IMR-90 (cell line): ENCODE measurements around the gene EFCAB10. TPM values are rescaled to one million over a fixed set of nuclear protein-coding genes. Genes with fewer than 3 reads are reported as not detected.

Source experiments
- ATAC-seq: fragments of 200-7000 bp; cut with Tn5 transposase; 2 replicates; pipeline ENCODE4 v1.9.1; 2020; ENCODE audit warnings: low read depth, mild to moderate bottlenecking, moderate library complexity
- BruUV-seq: library from RNA; stranded (reverse); fragments of 400-500 nt; replicated peaks from 2 replicates; lab custom pipeline; 2021; lab: Mats Ljungman, UMichigan
- CTCF ChIA-PET: fragments of 300-600 bp; formaldehyde crosslinking; extraction: SDS; loops from one replicate; lab custom pipeline; 2021; ENCODE audit warnings: antibody characterized with exemption; lab: Yijun Ruan, JAX
- POLR2A ChIA-PET: fragments of 300-600 bp; sonication (Branson Sonifier 250); formaldehyde crosslinking; loops from one replicate; lab custom pipeline; 2022; ENCODE audit warnings: antibody characterized with exemption; ENCODE audit not compliant: unreplicated experiment; lab: Charles Lee
- DNase-seq: peaks from one replicate; pipeline ENCODE4 v3.0.0; 2013
- H2AFZ ChIP-seq: replicated peaks from 2 replicates; pipeline ENCODE3; 2013; ENCODE audit warnings: low read length, mild to moderate bottlenecking; ENCODE audit not compliant: poor library complexity
- H2AK5ac ChIP-seq: 2 replicates; pipeline ENCODE4 v1.6.1; 2013; ENCODE audit warnings: low read depth, low read length, inconsistent platforms
- H2AK9ac ChIP-seq: replicated peaks from 2 replicates; pipeline ENCODE3; 2013; ENCODE audit warnings: mild to moderate bottlenecking, low read depth, low read length, moderate library complexity; ENCODE audit not compliant: poor library complexity
- H2BK120ac ChIP-seq: 2 replicates; pipeline ENCODE4 v1.6.1; 2013; ENCODE audit warnings: low read depth, low read length, inconsistent platforms
- H2BK15ac ChIP-seq: 3 replicates; pipeline ENCODE4 v1.6.1; 2013; ENCODE audit warnings: low read depth, low read length, inconsistent platforms
- H2BK20ac ChIP-seq: 2 replicates; pipeline ENCODE4 v1.6.1; 2013; ENCODE audit warnings: low read depth, mild to moderate bottlenecking, inconsistent platforms, low read length, moderate library complexity
- H2BK5ac ChIP-seq: 2 replicates; pipeline ENCODE4 v1.6.1; 2013; ENCODE audit warnings: mild to moderate bottlenecking, low read depth, low read length, inconsistent platforms; ENCODE audit not compliant: poor library complexity, severe bottlenecking
- H3K14ac ChIP-seq: replicated peaks from 2 replicates; pipeline ENCODE4 v1.6.1; 2013; ENCODE audit warnings: low read depth, low read length, inconsistent platforms
- H3K18ac ChIP-seq: 2 replicates; pipeline ENCODE4 v1.6.1; 2013; ENCODE audit warnings: low read depth, low read length, control low read depth
- H3K23ac ChIP-seq: 2 replicates; pipeline ENCODE4 v1.6.1; 2013; ENCODE audit warnings: low read depth, low read length, inconsistent platforms
- H3K27ac ChIP-seq: 2 replicates; pipeline ENCODE4 v1.5.1; 2013; ENCODE audit warnings: mild to moderate bottlenecking, control low read depth, low read length; ENCODE audit not compliant: insufficient read depth
- H3K27me3 ChIP-seq: 2 replicates; pipeline ENCODE4 v1.6.1; 2013; ENCODE audit warnings: low read length; ENCODE audit not compliant: control insufficient read depth, insufficient read depth
- H3K36me3 ChIP-seq: 2 replicates; pipeline ENCODE4 v1.6.1; 2013; ENCODE audit warnings: low read length, mixed read lengths; ENCODE audit not compliant: control insufficient read depth, insufficient read depth
- H3K4ac ChIP-seq: 2 replicates; pipeline ENCODE4 v1.6.1; 2013; ENCODE audit warnings: low read depth, low read length, inconsistent platforms
- H3K4me1 ChIP-seq: 2 replicates; pipeline ENCODE4 v1.6.1; 2013; ENCODE audit warnings: low read length, mixed read lengths; ENCODE audit not compliant: control insufficient read depth, insufficient read depth
- H3K4me2 ChIP-seq: 2 replicates; pipeline ENCODE4 v1.6.1; 2013; ENCODE audit warnings: low read depth, mild to moderate bottlenecking, control low read depth, low read length, moderate library complexity
- H3K4me3 ChIP-seq: 2 replicates; pipeline ENCODE4 v1.5.1; 2013; ENCODE audit warnings: low read depth, mild to moderate bottlenecking, control low read depth, low read length, moderate library complexity; ENCODE audit not compliant: insufficient read depth
- H3K56ac ChIP-seq: 2 replicates; pipeline ENCODE4 v1.6.1; 2013; ENCODE audit warnings: low read length, inconsistent platforms; ENCODE audit not compliant: insufficient read depth; ENCODE audit errors: extremely low read depth
- H3K79me1 ChIP-seq, 2 experiments: 2 replicates each; pipeline ENCODE4 v1.6.1; 2013; ENCODE audit warnings: low read length in 2 of 2, inconsistent platforms in 1 of 2, low read depth in 1 of 2
- H3K9ac ChIP-seq: 2 replicates; pipeline ENCODE4 v1.6.1; 2013; ENCODE audit warnings: low read depth, low read length, control low read depth
- H3K9me1 ChIP-seq: 2 replicates; pipeline ENCODE4 v1.6.1; 2013; ENCODE audit warnings: low read length, inconsistent platforms; ENCODE audit not compliant: insufficient read depth
- H3K9me3 ChIP-seq: 2 replicates; pipeline ENCODE4 v1.6.1; 2013; ENCODE audit warnings: low read length; ENCODE audit not compliant: control insufficient read depth, insufficient read depth
- H4K20me1 ChIP-seq: 2 replicates; pipeline ENCODE4 v1.6.1; 2013; ENCODE audit warnings: low read length, inconsistent platforms; ENCODE audit not compliant: insufficient read depth
- H4K5ac ChIP-seq: 2 replicates; pipeline ENCODE4 v1.6.1; 2013; ENCODE audit warnings: mild to moderate bottlenecking, low read depth, low read length, control low read depth
- H4K8ac ChIP-seq, 2 experiments: 2 replicates each; pipeline ENCODE4 v1.6.1; 2013; ENCODE audit warnings: low read depth in 2 of 2, low read length in 2 of 2, control low read depth in 1 of 2, inconsistent platforms in 1 of 2
- H4K91ac ChIP-seq: 2 replicates; pipeline ENCODE4 v1.6.1; 2013; ENCODE audit warnings: low read depth, low read length, inconsistent platforms; ENCODE audit not compliant: insufficient read depth
- CEBPB ChIP-seq: IDR thresholded peaks from 2 replicates; pipeline ENCODE4 v1.6.1; 2012; ENCODE audit warnings: low read depth, low read length, improper control_type of control experiment
- CHD1 ChIP-seq: IDR thresholded peaks from 2 replicates; pipeline ENCODE4 v1.6.1; 2012; ENCODE audit warnings: low read depth, low read length, improper control_type of control experiment
- ELK1 ChIP-seq: fragments of 150-350 bp; IDR thresholded peaks from 2 replicates; pipeline ENCODE4 v1.6.1; 2016; ENCODE audit warnings: low read depth, mild to moderate bottlenecking, low read length, moderate library complexity, borderline replicate concordance
- FOS ChIP-seq: fragments of 150-350 bp; IDR thresholded peaks from 2 replicates; pipeline ENCODE4 v1.6.1; 2016; ENCODE audit warnings: low read depth, low read length
- MAZ ChIP-seq: IDR thresholded peaks from 2 replicates; pipeline ENCODE4 v1.6.1; 2012; ENCODE audit warnings: low read depth, mild to moderate bottlenecking, low read length, improper control_type of control experiment, moderate library complexity, borderline replicate concordance
- MXI1 ChIP-seq: IDR thresholded peaks from 2 replicates; pipeline ENCODE4 v1.6.1; 2012; ENCODE audit warnings: low read depth, mild to moderate bottlenecking, low read length, moderate library complexity, borderline replicate concordance
- NFE2L2 ChIP-seq: fragments of 150-350 bp; IDR thresholded peaks from 2 replicates; pipeline ENCODE4 v1.6.1; 2016; ENCODE audit warnings: low read depth, mild to moderate bottlenecking, low read length
- POLR2A ChIP-seq: IDR thresholded peaks from 2 replicates; pipeline ENCODE4 v1.6.1; 2012; ENCODE audit warnings: mild to moderate bottlenecking, low read depth, low read length
- RAD21 ChIP-seq: IDR thresholded peaks from 2 replicates; pipeline ENCODE4 v1.6.1; 2012; ENCODE audit warnings: low read length, improper control_type of control experiment
- RCOR1 ChIP-seq: IDR thresholded peaks from 2 replicates; pipeline ENCODE4 v1.6.1; 2012; ENCODE audit warnings: mild to moderate bottlenecking, low read length, improper control_type of control experiment; ENCODE audit not compliant: insufficient replicate concordance
- SMC3 ChIP-seq: fragments of 150-350 bp; IDR thresholded peaks from 2 replicates; pipeline ENCODE4 v1.6.1; 2016; ENCODE audit warnings: low read depth, mild to moderate bottlenecking, antibody characterized with exemption, low read length, moderate library complexity
- WGBS, 2 experiments: methylation state at CpG; one replicate each; pipeline versions ENCODE4 v1.1.5 to v1.1.7; 2013; ENCODE audit warnings: missing lambda C conversion rate in 2 of 2; ENCODE audit not compliant: insufficient read length in 1 of 2; ENCODE audit errors: extremely low coverage in 2 of 2; 5-methylcytosine and 5-hydroxymethylcytosine counted together
- dilution Hi-C: fragments of 300-500 bp; cut with HindIII; formaldehyde crosslinking; loops from one replicate; pipeline ENCODE4 v1.14.3; 2018; ENCODE audit warnings: low sequenced_read_pairs; ENCODE audit not compliant: unreplicated experiment
- in situ Hi-C: fragments of 300-500 bp; cut with MboI; formaldehyde crosslinking; loops from 3 replicates; pipeline ENCODE4 v1.14.3; 2019; ENCODE audit warnings: low sequenced_read_pairs, inconsistent platforms, mixed read lengths
- intact Hi-C: fragments of 100-400 bp; cut with micrococcal nuclease; formaldehyde crosslinking; loops from 2 replicates; pipeline ENCODE4 v1.10.0; 2022
- polyA plus RNA-seq, 3 experiments: library from polyadenylated mRNA; depleted of rRNA; stranded (reverse); fragments of >200 nt; gene quantifications; 2 replicates each; pipeline ENCODE4 v1.2.3, GENCODE V29; 2012; ENCODE audit warnings: low replicate concordance in 1 of 3
- total RNA-seq: library from RNA; depleted of rRNA; stranded (reverse); fragments of >200 nt; gene quantifications from 2 replicates; pipeline ENCODE4 v1.2.3, GENCODE V29; 2012
- TF ChIP-seq, protein P1 (sequence below): fragments of 150-350 bp; IDR thresholded peaks from 2 replicates; pipeline ENCODE4 v1.6.1; 2017; ENCODE audit warnings: mild to moderate bottlenecking, antibody characterized with exemption, low read length, low read depth

EFCAB10 gene
- total and polyA plus RNA-seq, 2 of the 4 experiments (the other 2 are of a cell fraction) = not detected

DNA sequence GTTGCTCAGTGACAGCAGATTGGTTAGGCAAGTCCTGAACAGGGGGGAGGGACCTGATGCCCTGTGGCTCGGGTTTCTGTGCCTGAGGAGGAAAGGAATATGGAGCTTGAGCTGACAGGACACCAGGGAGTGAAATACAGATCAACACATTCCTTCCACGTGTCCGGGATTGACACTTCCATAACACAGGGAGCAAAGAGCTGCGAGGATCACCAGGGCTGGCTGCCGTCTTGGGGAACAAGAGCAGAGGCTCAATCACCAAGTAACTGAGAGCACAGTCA lies 36.7 kb upstream of the EFCAB10 start:
- Histone ChIP-seq H2BK15ac (no peak overlapping the region), H3K4me3 (no peak overlapping the region), H4K8ac (no peak overlapping the region), H2AFZ (no peak overlapping the region), H3K4ac (no peak overlapping the region), H3K23ac (no peak overlapping the region), H2AK9ac (no peak overlapping the region), H3K36me3 (peaks cover 24% of the 10 kb centered on the region), H4K20me1 (no peaks in the 10 kb centered on the region), H3K56ac (no peak overlapping the region), H2BK20ac (no peak overlapping the region), H4K91ac (no peak overlapping the region), H3K9me1 (peaks cover 3% of the 10 kb centered on the region), H3K4me1 (no peaks in the 10 kb centered on the region; the same call in 1 of the 2 replicates), H2BK120ac (no peak overlapping the region), H3K27me3 (no peaks in the 10 kb centered on the region), H3K18ac (no peak overlapping the region), H2BK5ac (no peak overlapping the region), H3K27ac (no peak overlapping the region), H3K4me2 (no peak overlapping the region), H3K9me3 (no peaks in the 10 kb centered on the region), H3K79me1 (no peaks in the 10 kb centered on the region), H3K9ac (no peak overlapping the region), H3K14ac (no peak overlapping the region), H4K5ac (no peak overlapping the region), H2AK5ac (no peak overlapping the region)
- no peak for TF ChIP-seq MXI1
- TF ChIP-seq, protein P1, sequence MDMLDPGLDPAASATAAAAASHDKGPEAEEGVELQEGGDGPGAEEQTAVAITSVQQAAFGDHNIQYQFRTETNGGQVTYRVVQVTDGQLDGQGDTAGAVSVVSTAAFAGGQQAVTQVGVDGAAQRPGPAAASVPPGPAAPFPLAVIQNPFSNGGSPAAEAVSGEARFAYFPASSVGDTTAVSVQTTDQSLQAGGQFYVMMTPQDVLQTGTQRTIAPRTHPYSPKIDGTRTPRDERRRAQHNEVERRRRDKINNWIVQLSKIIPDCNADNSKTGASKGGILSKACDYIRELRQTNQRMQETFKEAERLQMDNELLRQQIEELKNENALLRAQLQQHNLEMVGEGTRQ = no peak
- TF ChIP-seq CEBPB = no peak
- no peak for TF ChIP-seq POLR2A
- no peak for TF ChIP-seq RAD21
- TF ChIP-seq MAZ = no peak
- no peak for TF ChIP-seq CHD1
- TF ChIP-seq FOS = no peak
- no peak for TF ChIP-seq SMC3
- no peak for TF ChIP-seq ELK1
- TF ChIP-seq NFE2L2 = no peak
- TF ChIP-seq RCOR1 = no peak
- ATAC-seq (no peak), DNase-seq (no peak)
- dilution Hi-C loops (no loop called here), in situ Hi-C loops (no loop called here), intact Hi-C loops (no loop called here)
- WGBS, 2 experiments = no CpG with 5 or more reads among the region's 5 CpGs
- CTCF ChIA-PET = interaction anchor here (1.0 kb wide), 1 partner anchor 21 kb away, joined by 3 read pairs; no protein-coding TSS in a partner anchor
- POLR2A ChIA-PET = no interaction called here
- BruUV-seq = no TSS peak
